HCT116 (cell line): ENCODE data around the gene PPP1R10. TPM values are rescaled to one million over a fixed set of nuclear protein-coding genes. Genes with fewer than 3 reads are reported as not detected.

Experiments used
- ATAC-seq: fragments of 200-7000 bp; cut with Tn5 transposase; 2 replicates; pipeline ENCODE4 v1.9.1; 2020; ENCODE audit warnings: mild to moderate bottlenecking, moderate library complexity
- BruUV-seq: library from RNA; stranded (reverse); fragments of 400-500 nt; replicated peaks from 2 replicates; lab custom pipeline; 2021; lab: Mats Ljungman, UMichigan
- CTCF ChIA-PET: fragments of 300-600 bp; sonication (Branson Sonifier 250); formaldehyde crosslinking; loops from one replicate; lab custom pipeline; 2021; ENCODE audit warnings: antibody characterized with exemption; lab: Charles Lee
- POLR2A ChIA-PET: fragments of 300-600, 350-600 bp; sonication (Branson Sonifier 250); formaldehyde crosslinking; loops from one replicate; lab custom pipeline; 2021; ENCODE audit warnings: antibody characterized with exemption; lab: Charles Lee
- RAD21 ChIA-PET, 2 experiments: fragments of 300-600 bp; sonication (Branson Sonifier 250); formaldehyde crosslinking; loops; one replicate each; lab custom pipeline; 2023; ENCODE audit warnings: low total read pairs in 2 of 2; ENCODE audit not compliant: uncharacterized antibody in 2 of 2, unreplicated experiment in 2 of 2, low non-redundant PET in 1 of 2; lab: Charles Lee
- DNase-seq: peaks from one replicate; pipeline ENCODE4 v3.0.0-alpha.2; 2010; ENCODE audit warnings: low read depth, low spot score
- H2AFZ ChIP-seq: fragments of 200-600 bp; shearing (Covaris generic), sonication (generic); 2 replicates; pipeline ENCODE4 v1.6.1; 2017; ENCODE audit warnings: low read depth, mixed run types, mixed read lengths, antibody characterized with exemption, low read length; ENCODE audit not compliant: poor library complexity, severe bottlenecking
- H3K27ac ChIP-seq: 2 replicates; pipeline ENCODE4 v1.5.1; 2012; ENCODE audit warnings: low read depth, low read length
- H3K27me3 ChIP-seq: fragments of 200-600 bp; sonication (generic); 2 replicates; pipeline ENCODE4 v1.6.1; 2016; ENCODE audit warnings: mixed run types, low read length, mixed read lengths; ENCODE audit not compliant: insufficient read depth
- H3K36me3 ChIP-seq, 2 experiments: fragments of 200-500 bp in 1 of 2; fragments of 200-600 bp in 1 of 2; sonication (Bioruptor generic) in 1 of 2; sonication (generic) in 1 of 2; 2 replicates each; pipeline versions ENCODE4 v1.5.1 to v1.6.1; 2014 to 2016; ENCODE audit warnings: low read length in 2 of 2, inconsistent platforms in 1 of 2, mixed read lengths in 1 of 2, mixed run types in 1 of 2; ENCODE audit not compliant: insufficient read depth in 2 of 2, control insufficient read depth in 1 of 2
- H3K4me1 ChIP-seq, 2 experiments: fragments of 200-600 bp in 1 of 2; sonication (generic) in 1 of 2; 2 replicates each; pipeline versions ENCODE4 v1.5.1 to v1.6.1; 2012 to 2017; ENCODE audit warnings: low read length in 2 of 2, inconsistent platforms in 1 of 2, mild to moderate bottlenecking in 1 of 2, mixed read lengths in 1 of 2, mixed run types in 1 of 2, moderate library complexity in 1 of 2; ENCODE audit not compliant: insufficient read depth in 2 of 2, control insufficient read depth in 1 of 2
- H3K4me2 ChIP-seq: fragments of 200-600 bp; sonication (generic); 2 replicates; pipeline ENCODE4 v1.6.1; 2017; ENCODE audit warnings: mixed run types, low read length, mixed read lengths
- H3K4me3 ChIP-seq, 2 experiments: fragments of 200-600 bp in 1 of 2; sonication (generic) in 1 of 2; replicated peaks in 1 of 2; 2 replicates each; pipeline ENCODE4 v1.5.1; 2011 to 2016; ENCODE audit warnings: low read length in 2 of 2, control low read depth in 1 of 2, low read depth in 1 of 2, mild to moderate bottlenecking in 1 of 2, mixed read lengths in 1 of 2, mixed run types in 1 of 2
- H3K79me2 ChIP-seq: fragments of 200-600 bp; sonication (generic); 2 replicates; pipeline ENCODE4 v1.6.1; 2017; ENCODE audit warnings: mild to moderate bottlenecking, mixed run types, low read length, moderate library complexity, mixed read lengths; ENCODE audit not compliant: insufficient read depth
- H3K9ac ChIP-seq: fragments of 200-600 bp; sonication (generic); 2 replicates; pipeline ENCODE4 v1.6.1; 2016; ENCODE audit warnings: low read length, mixed read lengths
- H3K9me2 ChIP-seq: fragments of 200-600 bp; sonication (generic), shearing (Covaris generic); 2 replicates; pipeline ENCODE4 v1.6.1; 2017; ENCODE audit warnings: mixed run types, mild to moderate bottlenecking, moderate library complexity; ENCODE audit not compliant: insufficient read depth
- H3K9me3 ChIP-seq, 2 experiments: fragments of 200-500 bp in 1 of 2; fragments of 200-600 bp in 1 of 2; sonication (Bioruptor generic) in 1 of 2; sonication (generic) in 1 of 2; 2 replicates each; pipeline ENCODE4 v1.6.1; 2014 to 2017; ENCODE audit warnings: low read length in 2 of 2, mixed read lengths in 2 of 2, inconsistent platforms in 1 of 2, low read depth in 1 of 2, mild to moderate bottlenecking in 1 of 2, mixed run types in 1 of 2, moderate library complexity in 1 of 2; ENCODE audit not compliant: control insufficient read depth in 1 of 2, insufficient read depth in 1 of 2
- H4K20me1 ChIP-seq: fragments of 200-600 bp; sonication (generic), shearing (Covaris generic); 2 replicates; pipeline ENCODE4 v1.6.1; 2017; ENCODE audit warnings: mixed run types, mild to moderate bottlenecking, moderate library complexity; ENCODE audit not compliant: insufficient read depth
- CBX3 ChIP-seq: IDR thresholded peaks from 2 replicates; pipeline ENCODE4 v1.6.1; 2012; ENCODE audit warnings: low read depth
- CEBPB ChIP-seq: IDR thresholded peaks from 2 replicates; pipeline ENCODE4 v1.6.1; 2012; ENCODE audit warnings: low read depth
- EGR1 ChIP-seq: IDR thresholded peaks from 2 replicates; pipeline ENCODE4 v1.6.1; 2012; ENCODE audit warnings: low read depth
- ELF1 ChIP-seq: IDR thresholded peaks from 2 replicates; pipeline ENCODE4 v1.6.1; 2012; ENCODE audit warnings: low read depth, borderline replicate concordance
- EZH2 ChIP-seq: fragments of 200-600 bp; sonication (generic); IDR thresholded peaks from 2 replicates; pipeline ENCODE4 v1.6.1; 2017; ENCODE audit warnings: antibody characterized with exemption, mixed run types
- FOSL1 ChIP-seq: IDR thresholded peaks from 2 replicates; pipeline ENCODE4 v1.6.1; 2012; ENCODE audit warnings: low read depth
- JUND ChIP-seq: IDR thresholded peaks from 2 replicates; pipeline ENCODE4 v1.6.1; 2012
- POLR2A ChIP-seq: IDR thresholded peaks from 2 replicates; pipeline ENCODE4 v1.7.0; 2011; ENCODE audit warnings: borderline replicate concordance; ENCODE audit not compliant: insufficient read depth, insufficient read length; ENCODE audit errors: extremely low read depth
- POLR2AphosphoS5 ChIP-seq: IDR thresholded peaks from 2 replicates; pipeline ENCODE4 v1.6.1; 2011; ENCODE audit warnings: mild to moderate bottlenecking, low read depth, low read length, moderate library complexity
- RAD21 ChIP-seq: IDR thresholded peaks from 2 replicates; pipeline ENCODE4 v1.6.1; 2012; ENCODE audit warnings: low read depth, mild to moderate bottlenecking
- SIN3A ChIP-seq: IDR thresholded peaks from 2 replicates; pipeline ENCODE4 v1.6.1; 2012; ENCODE audit warnings: low read depth
- SP1 ChIP-seq: IDR thresholded peaks from 2 replicates; pipeline ENCODE4 v1.6.1; 2012; ENCODE audit warnings: low read depth
- SRF ChIP-seq: IDR thresholded peaks from 2 replicates; pipeline ENCODE4 v1.6.1; 2012; ENCODE audit warnings: low read depth
- TCF7L2 ChIP-seq: IDR thresholded peaks from 2 replicates; pipeline ENCODE4 v1.7.0; 2011; ENCODE audit warnings: borderline replicate concordance, inconsistent platforms; ENCODE audit not compliant: insufficient read depth, insufficient read length; ENCODE audit errors: extremely low read depth
- YY1 ChIP-seq: IDR thresholded peaks from 2 replicates; pipeline ENCODE4 v1.6.1; 2011; ENCODE audit warnings: low read length, low read depth, moderate library complexity, mild to moderate bottlenecking; ENCODE audit not compliant: insufficient replicate concordance; ENCODE audit errors: extremely low read depth
- ZFX ChIP-seq: fragments of 450-650 bp; IDR thresholded peaks from 2 replicates; pipeline ENCODE4 v1.6.1; 2017
- intact Hi-C: fragments of 100-400 bp; cut with micrococcal nuclease; formaldehyde crosslinking; loops from 2 replicates; pipeline ENCODE4 v1.10.0; 2022
- total RNA-seq: library from RNA; stranded (reverse); gene quantifications from one replicate; pipeline ENCODE4 v1.2.1, GENCODE V29; 2021; ENCODE audit not compliant: unreplicated experiment
- TF ChIP-seq, protein P1 (sequence below): IDR thresholded peaks from 2 replicates; pipeline ENCODE4 v1.6.1; 2011; ENCODE audit warnings: mild to moderate bottlenecking, low read length, moderate library complexity; ENCODE audit not compliant: insufficient replicate concordance; ENCODE audit errors: extremely low read depth
- TF ChIP-seq, protein P2 (sequence below), 3 experiments: fragments of 200-600 bp in 1 of 3; sonication (generic) in 1 of 3; IDR thresholded peaks in 2 of 3; conservative IDR thresholded peaks in 1 of 3; 2 replicates each; pipeline ENCODE4 v1.5.1; 2012 to 2017; ENCODE audit warnings: low read depth in 2 of 3, low read length in 2 of 3, antibody characterized with exemption in 1 of 3, borderline replicate concordance in 1 of 3, control low read depth in 1 of 3, mild to moderate bottlenecking in 1 of 3, mixed read lengths in 1 of 3, mixed run types in 1 of 3, moderate library complexity in 1 of 3; ENCODE audit not compliant: insufficient read depth in 1 of 3
- TF ChIP-seq, protein P3 (sequence below): IDR thresholded peaks from 2 replicates; pipeline ENCODE4 v1.6.1; 2012; ENCODE audit warnings: low read depth
- TF ChIP-seq, protein P4 (sequence below): IDR thresholded peaks from 2 replicates; pipeline ENCODE4 v1.6.1; 2012

Gene PPP1R10
- total RNA-seq, 1 experiment from 2014 or later, result 104 TPM

DNA sequence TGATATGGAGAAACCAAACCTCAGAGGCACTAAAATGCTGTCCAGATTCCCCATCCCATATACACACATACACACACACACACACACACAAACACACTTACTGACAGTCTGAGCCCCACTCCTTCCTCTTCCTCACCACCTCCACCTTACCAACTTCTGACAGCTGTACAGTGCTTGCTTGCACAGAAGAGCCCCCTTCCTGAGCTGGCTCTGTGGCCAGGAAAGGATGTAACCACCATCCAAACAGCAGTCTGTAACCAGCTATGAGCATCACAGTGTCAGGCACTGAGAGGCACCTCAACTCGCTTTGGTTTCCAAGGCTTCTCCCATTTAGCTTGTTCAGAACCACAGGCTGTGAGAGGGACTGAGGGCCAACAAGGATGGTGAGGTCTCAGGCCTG, 24.0 kb upstream of the PPP1R10 start:
- H3K4me3 ChIP-seq, result no peak overlapping the region
- no peak for TF ChIP-seq TCF7L2
- TF ChIP-seq FOSL1, result no peak
- no peak for TF ChIP-seq CEBPB
- no peak for TF ChIP-seq POLR2A
- TF ChIP-seq EZH2, result no peak
- no peak for TF ChIP-seq SP1
- TF ChIP-seq ZFX, result no peak
- TF ChIP-seq RAD21, result no peak
- TF ChIP-seq POLR2AphosphoS5, result no peak
- no peak for TF ChIP-seq EGR1
- no peak for TF ChIP-seq ELF1
- TF ChIP-seq, protein P1, sequence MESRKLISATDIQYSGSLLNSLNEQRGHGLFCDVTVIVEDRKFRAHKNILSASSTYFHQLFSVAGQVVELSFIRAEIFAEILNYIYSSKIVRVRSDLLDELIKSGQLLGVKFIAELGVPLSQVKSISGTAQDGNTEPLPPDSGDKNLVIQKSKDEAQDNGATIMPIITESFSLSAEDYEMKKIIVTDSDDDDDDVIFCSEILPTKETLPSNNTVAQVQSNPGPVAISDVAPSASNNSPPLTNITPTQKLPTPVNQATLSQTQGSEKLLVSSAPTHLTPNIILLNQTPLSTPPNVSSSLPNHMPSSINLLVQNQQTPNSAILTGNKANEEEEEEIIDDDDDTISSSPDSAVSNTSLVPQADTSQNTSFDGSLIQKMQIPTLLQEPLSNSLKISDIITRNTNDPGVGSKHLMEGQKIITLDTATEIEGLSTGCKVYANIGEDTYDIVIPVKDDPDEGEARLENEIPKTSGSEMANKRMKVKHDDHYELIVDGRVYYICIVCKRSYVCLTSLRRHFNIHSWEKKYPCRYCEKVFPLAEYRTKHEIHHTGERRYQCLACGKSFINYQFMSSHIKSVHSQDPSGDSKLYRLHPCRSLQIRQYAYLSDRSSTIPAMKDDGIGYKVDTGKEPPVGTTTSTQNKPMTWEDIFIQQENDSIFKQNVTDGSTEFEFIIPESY, result no peak
- no peak for TF ChIP-seq CBX3
- TF ChIP-seq, protein P2, sequence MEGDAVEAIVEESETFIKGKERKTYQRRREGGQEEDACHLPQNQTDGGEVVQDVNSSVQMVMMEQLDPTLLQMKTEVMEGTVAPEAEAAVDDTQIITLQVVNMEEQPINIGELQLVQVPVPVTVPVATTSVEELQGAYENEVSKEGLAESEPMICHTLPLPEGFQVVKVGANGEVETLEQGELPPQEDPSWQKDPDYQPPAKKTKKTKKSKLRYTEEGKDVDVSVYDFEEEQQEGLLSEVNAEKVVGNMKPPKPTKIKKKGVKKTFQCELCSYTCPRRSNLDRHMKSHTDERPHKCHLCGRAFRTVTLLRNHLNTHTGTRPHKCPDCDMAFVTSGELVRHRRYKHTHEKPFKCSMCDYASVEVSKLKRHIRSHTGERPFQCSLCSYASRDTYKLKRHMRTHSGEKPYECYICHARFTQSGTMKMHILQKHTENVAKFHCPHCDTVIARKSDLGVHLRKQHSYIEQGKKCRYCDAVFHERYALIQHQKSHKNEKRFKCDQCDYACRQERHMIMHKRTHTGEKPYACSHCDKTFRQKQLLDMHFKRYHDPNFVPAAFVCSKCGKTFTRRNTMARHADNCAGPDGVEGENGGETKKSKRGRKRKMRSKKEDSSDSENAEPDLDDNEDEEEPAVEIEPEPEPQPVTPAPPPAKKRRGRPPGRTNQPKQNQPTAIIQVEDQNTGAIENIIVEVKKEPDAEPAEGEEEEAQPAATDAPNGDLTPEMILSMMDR (IDR thresholded peaks at IDR 0.05 in 2 of 3, conservative IDR thresholded peaks at IDR 0.05 in 1 of 3; ENCODE audit: borderline replicate concordance in 1 of 3, insufficient read depth in 1 of 3, low read depth in 2 of 3, low read length in 2 of 3), result no peak
- TF ChIP-seq, protein P3, sequence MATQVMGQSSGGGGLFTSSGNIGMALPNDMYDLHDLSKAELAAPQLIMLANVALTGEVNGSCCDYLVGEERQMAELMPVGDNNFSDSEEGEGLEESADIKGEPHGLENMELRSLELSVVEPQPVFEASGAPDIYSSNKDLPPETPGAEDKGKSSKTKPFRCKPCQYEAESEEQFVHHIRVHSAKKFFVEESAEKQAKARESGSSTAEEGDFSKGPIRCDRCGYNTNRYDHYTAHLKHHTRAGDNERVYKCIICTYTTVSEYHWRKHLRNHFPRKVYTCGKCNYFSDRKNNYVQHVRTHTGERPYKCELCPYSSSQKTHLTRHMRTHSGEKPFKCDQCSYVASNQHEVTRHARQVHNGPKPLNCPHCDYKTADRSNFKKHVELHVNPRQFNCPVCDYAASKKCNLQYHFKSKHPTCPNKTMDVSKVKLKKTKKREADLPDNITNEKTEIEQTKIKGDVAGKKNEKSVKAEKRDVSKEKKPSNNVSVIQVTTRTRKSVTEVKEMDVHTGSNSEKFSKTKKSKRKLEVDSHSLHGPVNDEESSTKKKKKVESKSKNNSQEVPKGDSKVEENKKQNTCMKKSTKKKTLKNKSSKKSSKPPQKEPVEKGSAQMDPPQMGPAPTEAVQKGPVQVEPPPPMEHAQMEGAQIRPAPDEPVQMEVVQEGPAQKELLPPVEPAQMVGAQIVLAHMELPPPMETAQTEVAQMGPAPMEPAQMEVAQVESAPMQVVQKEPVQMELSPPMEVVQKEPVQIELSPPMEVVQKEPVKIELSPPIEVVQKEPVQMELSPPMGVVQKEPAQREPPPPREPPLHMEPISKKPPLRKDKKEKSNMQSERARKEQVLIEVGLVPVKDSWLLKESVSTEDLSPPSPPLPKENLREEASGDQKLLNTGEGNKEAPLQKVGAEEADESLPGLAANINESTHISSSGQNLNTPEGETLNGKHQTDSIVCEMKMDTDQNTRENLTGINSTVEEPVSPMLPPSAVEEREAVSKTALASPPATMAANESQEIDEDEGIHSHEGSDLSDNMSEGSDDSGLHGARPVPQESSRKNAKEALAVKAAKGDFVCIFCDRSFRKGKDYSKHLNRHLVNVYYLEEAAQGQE, result no peak
- no peak for TF ChIP-seq JUND
- TF ChIP-seq SIN3A, result no peak
- no peak for TF ChIP-seq SRF
- TF ChIP-seq, protein P4, sequence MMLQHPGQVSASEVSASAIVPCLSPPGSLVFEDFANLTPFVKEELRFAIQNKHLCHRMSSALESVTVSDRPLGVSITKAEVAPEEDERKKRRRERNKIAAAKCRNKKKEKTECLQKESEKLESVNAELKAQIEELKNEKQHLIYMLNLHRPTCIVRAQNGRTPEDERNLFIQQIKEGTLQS, result no peak
- no peak for TF ChIP-seq YY1
- no peaks in the 10 kb centered on the region for H3K27me3 ChIP-seq
- no peaks in the 10 kb centered on the region for H3K9me3 ChIP-seq
- no TSS peak for BruUV-seq
- ChIA-PET CTCF (no interaction called here), RAD21 (no interaction called here), POLR2A (no interaction called here)
- H3K36me3 ChIP-seq, result peaks cover 13 to 16% of the 10 kb centered on the region in 2 experiments; a peak in 3 of 4 replicates
- no peak overlapping the region for H3K9ac ChIP-seq
- no peak overlapping the region for H3K4me2 ChIP-seq
- peaks cover under 1 to 2% of the 10 kb centered on the region in 2 experiments; a peak in 3 of 4 replicates for H3K4me1 ChIP-seq
- H4K20me1 ChIP-seq, result no peaks in the 10 kb centered on the region
- intact Hi-C loops, result no loop called here
- no peak for ATAC-seq
- no peak overlapping the region for H2AFZ ChIP-seq
- no peaks in the 10 kb centered on the region for H3K9me2 ChIP-seq
- H3K79me2 ChIP-seq, result no peaks in the 10 kb centered on the region
- no peak for DNase-seq
- no peak overlapping the region for H3K27ac ChIP-seq
